DOHH2 (cell line): ENCODE measurements around the gene SCN2B.

ENCODE experiments used
- H3F3A ChIP-seq: fragments of 200-600 bp; sonication (generic), shearing (Covaris generic); 2 replicates; pipeline ENCODE4 v1.6.0; 2016; ENCODE audit warnings: antibody characterized with exemption, mild to moderate bottlenecking; ENCODE audit not compliant: control insufficient read depth, insufficient read depth
- H3K27ac ChIP-seq: fragments of 200-600 bp; sonication (generic); 2 replicates; pipeline ENCODE4 v1.5.1; 2014; ENCODE audit warnings: low read depth, mild to moderate bottlenecking, low read length, moderate library complexity
- H3K27me3 ChIP-seq: fragments of 200-600 bp; sonication (generic); 2 replicates; pipeline ENCODE4 v1.6.1; 2014; ENCODE audit warnings: mild to moderate bottlenecking, low read length, mixed read lengths; ENCODE audit not compliant: control insufficient read depth
- H3K36me3 ChIP-seq: fragments of 200-600 bp; sonication (generic); 2 replicates; pipeline ENCODE4 v1.6.1; 2014; ENCODE audit warnings: mild to moderate bottlenecking, low read length, moderate library complexity, mixed read lengths; ENCODE audit not compliant: control insufficient read depth
- H3K4me1 ChIP-seq: fragments of 200-600 bp; sonication (generic); 2 replicates; pipeline ENCODE4 v1.6.1; 2014; ENCODE audit warnings: mild to moderate bottlenecking, low read length, mixed read lengths; ENCODE audit not compliant: control insufficient read depth
- H3K4me2 ChIP-seq: fragments of 200-600 bp; sonication (generic); 2 replicates; pipeline ENCODE4 v1.6.0; 2014; ENCODE audit warnings: mild to moderate bottlenecking, low read length, moderate library complexity
- H3K4me3 ChIP-seq: fragments of 200-600 bp; sonication (generic); 2 replicates; pipeline ENCODE4 v1.5.1; 2014; ENCODE audit warnings: mild to moderate bottlenecking, low read length, mixed read lengths
- H3K79me2 ChIP-seq: fragments of 200-600 bp; sonication (generic); 2 replicates; pipeline ENCODE4 v1.6.1; 2014; ENCODE audit warnings: mild to moderate bottlenecking, low read length, mixed read lengths; ENCODE audit not compliant: control insufficient read depth
- H3K9me2 ChIP-seq: fragments of 200-600 bp; sonication (generic); replicated peaks from 2 replicates; pipeline ENCODE4 v1.6.1; 2014; ENCODE audit warnings: mild to moderate bottlenecking, low read length, mixed read lengths; ENCODE audit not compliant: control insufficient read depth
- H3K9me3 ChIP-seq: fragments of 200-600 bp; sonication (generic); 2 replicates; pipeline ENCODE4 v1.6.1; 2014; ENCODE audit warnings: antibody characterized with exemption, low read length, mixed read lengths; ENCODE audit not compliant: control insufficient read depth, insufficient read depth
- H4K20me1 ChIP-seq: fragments of 200-600 bp; sonication (generic); 2 replicates; pipeline ENCODE4 v1.6.0; 2014; ENCODE audit warnings: low read depth, mild to moderate bottlenecking, antibody characterized with exemption, low read length, moderate library complexity; ENCODE audit not compliant: control insufficient read depth, insufficient read depth
- EZH2phosphoT487 ChIP-seq: fragments of 200-600 bp; sonication (generic); IDR thresholded peaks from 2 replicates; pipeline ENCODE4 v1.6.1; 2017; ENCODE audit warnings: borderline replicate concordance, mild to moderate bottlenecking, antibody characterized with exemption, low read length, moderate library complexity, mixed read lengths
- TF ChIP-seq, protein P1 (sequence below): fragments of 200-600 bp; sonication (generic); IDR thresholded peaks from one replicate; pipeline ENCODE4 v1.5.1; 2014; ENCODE audit warnings: antibody characterized with exemption, mild to moderate bottlenecking, low read depth, low read length; ENCODE audit not compliant: poor library complexity, severe bottlenecking

SCN2B gene

DNA sequence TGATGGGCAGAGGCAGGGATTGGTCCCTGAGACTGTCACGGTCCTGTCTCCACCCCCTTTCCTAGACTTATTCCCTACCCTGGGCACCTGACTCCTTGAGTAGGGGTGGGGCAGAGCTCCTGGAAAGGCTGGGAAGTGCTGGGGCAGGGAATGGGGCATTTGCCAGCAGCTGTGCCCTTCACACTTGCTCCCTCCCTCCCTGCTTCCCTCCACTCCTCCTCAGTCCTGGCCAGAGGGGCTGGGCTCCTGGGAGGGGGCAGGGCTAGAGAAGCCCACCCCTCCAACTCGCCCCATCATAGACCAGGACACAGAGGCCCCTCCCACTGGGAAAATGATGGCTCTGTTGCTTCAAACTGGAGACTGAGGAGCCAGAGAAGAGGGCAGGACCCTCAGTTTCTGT, 11.6 kb downstream of the SCN2B start:
- Histone ChIP-seq H3K27ac (no peak overlapping the region), H3K36me3 (no peaks in the 10 kb centered on the region), H3K4me3 (no peak overlapping the region), H3K9me2 (no peaks in the 10 kb centered on the region), H3K27me3 (peaks cover 43% of the 10 kb centered on the region), H3K9me3 (no peaks in the 10 kb centered on the region), H3K4me2 (no peak overlapping the region), H4K20me1 (no peaks in the 10 kb centered on the region), H3F3A (no peaks in the 10 kb centered on the region), H3K79me2 (no peaks in the 10 kb centered on the region), H3K4me1 (no peaks in the 10 kb centered on the region)
- no peak for TF ChIP-seq EZH2phosphoT487
- TF ChIP-seq, protein P1, sequence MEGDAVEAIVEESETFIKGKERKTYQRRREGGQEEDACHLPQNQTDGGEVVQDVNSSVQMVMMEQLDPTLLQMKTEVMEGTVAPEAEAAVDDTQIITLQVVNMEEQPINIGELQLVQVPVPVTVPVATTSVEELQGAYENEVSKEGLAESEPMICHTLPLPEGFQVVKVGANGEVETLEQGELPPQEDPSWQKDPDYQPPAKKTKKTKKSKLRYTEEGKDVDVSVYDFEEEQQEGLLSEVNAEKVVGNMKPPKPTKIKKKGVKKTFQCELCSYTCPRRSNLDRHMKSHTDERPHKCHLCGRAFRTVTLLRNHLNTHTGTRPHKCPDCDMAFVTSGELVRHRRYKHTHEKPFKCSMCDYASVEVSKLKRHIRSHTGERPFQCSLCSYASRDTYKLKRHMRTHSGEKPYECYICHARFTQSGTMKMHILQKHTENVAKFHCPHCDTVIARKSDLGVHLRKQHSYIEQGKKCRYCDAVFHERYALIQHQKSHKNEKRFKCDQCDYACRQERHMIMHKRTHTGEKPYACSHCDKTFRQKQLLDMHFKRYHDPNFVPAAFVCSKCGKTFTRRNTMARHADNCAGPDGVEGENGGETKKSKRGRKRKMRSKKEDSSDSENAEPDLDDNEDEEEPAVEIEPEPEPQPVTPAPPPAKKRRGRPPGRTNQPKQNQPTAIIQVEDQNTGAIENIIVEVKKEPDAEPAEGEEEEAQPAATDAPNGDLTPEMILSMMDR = no peak

DNA sequence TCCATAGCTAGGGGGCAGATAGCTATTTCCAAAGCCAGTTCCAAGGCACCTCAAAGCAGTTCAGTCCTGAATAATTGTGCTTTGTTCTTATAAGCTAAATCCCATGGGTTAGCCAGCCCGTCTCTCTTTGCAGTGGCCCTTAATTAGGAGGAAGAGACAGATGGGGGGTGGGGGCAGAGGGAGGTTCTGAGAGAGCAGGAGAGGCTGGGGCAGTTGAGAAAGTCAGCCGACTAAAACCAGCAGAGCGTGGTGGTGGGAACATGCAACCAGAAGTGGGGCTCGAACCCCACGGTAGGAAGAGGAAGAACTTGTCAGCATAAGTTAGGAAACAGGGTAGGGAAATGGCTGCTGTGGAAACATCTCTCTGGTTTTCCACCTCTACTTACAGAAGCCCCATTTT, 12.9 kb downstream of the SCN2B start:
- H3K27me3 ChIP-seq = peaks cover 54% of the 10 kb centered on the region

DNA sequence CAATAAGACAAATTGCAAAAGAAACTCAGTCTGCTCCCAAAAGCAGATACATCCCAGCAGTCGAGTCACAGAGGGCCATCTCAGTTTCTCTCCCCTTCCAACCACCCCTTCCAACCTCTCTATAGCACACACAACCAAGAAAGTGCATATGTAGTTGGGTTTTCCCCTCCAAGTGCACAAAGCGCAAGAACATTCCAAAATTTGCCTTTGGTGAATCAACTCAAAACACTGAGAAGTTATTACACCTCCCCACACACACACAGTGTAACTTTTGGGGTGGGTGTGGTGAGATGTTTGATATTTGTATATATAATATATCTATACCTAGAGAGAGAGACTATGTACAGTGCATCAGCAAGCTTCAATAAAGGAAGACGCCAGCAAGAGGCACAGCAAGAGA, 13.6 kb downstream of the SCN2B start:
- peaks cover 61% of the 10 kb centered on the region for H3K27me3 ChIP-seq
- no peaks in the 10 kb centered on the region for H3K9me2 ChIP-seq
- H3K9me3 ChIP-seq = no peaks in the 10 kb centered on the region
- H3K4me1 ChIP-seq = no peaks in the 10 kb centered on the region
- H3F3A ChIP-seq = no peaks in the 10 kb centered on the region
- TF ChIP-seq EZH2phosphoT487 = no peak
- TF ChIP-seq, protein P1 = no peak
- no peak overlapping the region for H3K27ac ChIP-seq
- H3K36me3 ChIP-seq = no peaks in the 10 kb centered on the region
- no peaks in the 10 kb centered on the region for H4K20me1 ChIP-seq
- H3K79me2 ChIP-seq = no peaks in the 10 kb centered on the region
- no peak overlapping the region for H3K4me2 ChIP-seq
- no peak overlapping the region for H3K4me3 ChIP-seq

More for the DNA sequence above, 12.9 kb downstream of the SCN2B start:
- Histone ChIP-seq H3F3A (no peaks in the 10 kb centered on the region), H3K9me2 (no peaks in the 10 kb centered on the region), H3K9me3 (no peaks in the 10 kb centered on the region), H3K4me1 (no peaks in the 10 kb centered on the region), H3K79me2 (no peaks in the 10 kb centered on the region), H3K27ac (no peak overlapping the region), H4K20me1 (no peaks in the 10 kb centered on the region), H3K4me2 (no peak overlapping the region), H3K4me3 (no peak overlapping the region), H3K36me3 (no peaks in the 10 kb centered on the region)
- TF ChIP-seq, protein P1 = no peak
- no peak for TF ChIP-seq EZH2phosphoT487

DNA sequence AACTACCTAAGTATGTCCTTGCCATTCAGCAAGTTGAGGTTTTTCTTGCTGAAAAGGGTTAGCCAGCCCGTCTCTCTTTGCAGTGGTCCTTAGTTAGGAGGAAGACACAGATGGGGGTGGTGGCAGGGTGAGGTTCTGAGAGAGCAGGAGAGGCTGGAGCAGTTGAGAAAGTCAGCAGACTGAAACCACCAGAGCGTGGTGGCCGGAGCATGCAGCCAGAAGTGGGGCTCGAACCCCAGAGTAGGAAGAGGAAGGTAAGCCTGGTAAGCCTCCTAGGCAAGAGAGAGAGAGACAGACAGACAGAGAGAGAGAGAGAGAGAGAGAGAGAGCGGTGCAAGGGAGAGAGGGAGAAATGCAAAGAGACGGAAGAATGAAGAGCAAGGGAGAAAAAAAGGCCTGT, 14.7 kb downstream of the SCN2B start:
- Histone ChIP-seq H3K9me2 (no peaks in the 10 kb centered on the region), H3K9me3 (no peaks in the 10 kb centered on the region), H3K27ac (no peak overlapping the region), H3K4me1 (no peaks in the 10 kb centered on the region), H3K79me2 (no peaks in the 10 kb centered on the region), H3K36me3 (no peaks in the 10 kb centered on the region), H3K27me3 (peaks cover 72% of the 10 kb centered on the region), H3K4me2 (no peak overlapping the region), H3F3A (no peaks in the 10 kb centered on the region), H3K4me3 (no peak overlapping the region), H4K20me1 (no peaks in the 10 kb centered on the region)
- TF ChIP-seq EZH2phosphoT487 = no peak
- TF ChIP-seq, protein P1 = no peak
